ENCODE data around the gene RANBP10.
"Not testable (repeated sequence)": the region's sequence is repeated elsewhere in the genome, so short reads cannot be mapped to it uniquely, and the experiment has no call there.

The RANBP10 gene

DNA sequence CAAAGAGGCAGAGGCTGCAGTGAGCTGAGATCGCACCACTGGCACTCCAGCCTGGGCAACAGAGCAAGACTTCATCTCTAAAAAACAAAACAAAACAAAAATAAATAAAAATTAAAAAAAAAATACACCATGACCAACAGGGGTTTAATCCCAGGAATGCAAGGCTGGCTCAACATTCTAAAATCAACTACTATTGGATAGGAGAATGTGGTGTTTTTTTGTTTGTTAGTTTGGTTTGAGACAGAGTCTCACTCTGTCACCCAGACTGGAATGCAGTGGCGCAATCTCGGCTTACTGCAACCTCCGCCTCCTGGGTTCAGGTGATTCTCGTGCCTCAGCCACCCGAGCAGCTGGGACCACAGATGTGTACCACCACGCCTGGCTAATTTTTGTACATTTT is 107.1 kb downstream of the RANBP10 start:
- TF ChIP-seq, protein P1, sequence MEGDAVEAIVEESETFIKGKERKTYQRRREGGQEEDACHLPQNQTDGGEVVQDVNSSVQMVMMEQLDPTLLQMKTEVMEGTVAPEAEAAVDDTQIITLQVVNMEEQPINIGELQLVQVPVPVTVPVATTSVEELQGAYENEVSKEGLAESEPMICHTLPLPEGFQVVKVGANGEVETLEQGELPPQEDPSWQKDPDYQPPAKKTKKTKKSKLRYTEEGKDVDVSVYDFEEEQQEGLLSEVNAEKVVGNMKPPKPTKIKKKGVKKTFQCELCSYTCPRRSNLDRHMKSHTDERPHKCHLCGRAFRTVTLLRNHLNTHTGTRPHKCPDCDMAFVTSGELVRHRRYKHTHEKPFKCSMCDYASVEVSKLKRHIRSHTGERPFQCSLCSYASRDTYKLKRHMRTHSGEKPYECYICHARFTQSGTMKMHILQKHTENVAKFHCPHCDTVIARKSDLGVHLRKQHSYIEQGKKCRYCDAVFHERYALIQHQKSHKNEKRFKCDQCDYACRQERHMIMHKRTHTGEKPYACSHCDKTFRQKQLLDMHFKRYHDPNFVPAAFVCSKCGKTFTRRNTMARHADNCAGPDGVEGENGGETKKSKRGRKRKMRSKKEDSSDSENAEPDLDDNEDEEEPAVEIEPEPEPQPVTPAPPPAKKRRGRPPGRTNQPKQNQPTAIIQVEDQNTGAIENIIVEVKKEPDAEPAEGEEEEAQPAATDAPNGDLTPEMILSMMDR (IDR thresholded peaks at IDR 0.05; ENCODE audit: insufficient read depth, low read length, poor library complexity, severe bottlenecking): no peak
- Histone ChIP-seq H3K27me3 (ENCODE audit: low read length) (no peaks in the 10 kb centered on the region), H3K9ac (ENCODE audit: low read length) (no peak overlapping the region), H3K36me3 (ENCODE audit: low read length) (no peaks in the 10 kb centered on the region), H4K20me1 (ENCODE audit: low read depth, low read length) (no peaks in the 10 kb centered on the region), H3F3A (ENCODE audit: insufficient read depth) (0 out of 2 replicates have a peak, but pooled peaks cover 4% of the 10 kb centered on the region), H2AFZ (ENCODE audit: low read depth, low read length, severe bottlenecking) (no peak overlapping the region), H3K79me2 (ENCODE audit: insufficient read depth, low read length) (peaks cover 39% of the 10 kb centered on the region), H3K9me2 (replicated peaks; ENCODE audit: insufficient read depth, low read length) (no peaks in the 10 kb centered on the region), H3K4me3 (ENCODE audit: insufficient read depth, low read length, poor library complexity, severe bottlenecking) (no peak overlapping the region), H3K27ac (ENCODE audit: low read depth, low read length) (no peak overlapping the region), H3K9me3 (ENCODE audit: insufficient read depth, low read length) (no peaks in the 10 kb centered on the region), H3K4me2 (ENCODE audit: low read depth, low read length, poor library complexity, severe bottlenecking) (no peak overlapping the region)

DNA sequence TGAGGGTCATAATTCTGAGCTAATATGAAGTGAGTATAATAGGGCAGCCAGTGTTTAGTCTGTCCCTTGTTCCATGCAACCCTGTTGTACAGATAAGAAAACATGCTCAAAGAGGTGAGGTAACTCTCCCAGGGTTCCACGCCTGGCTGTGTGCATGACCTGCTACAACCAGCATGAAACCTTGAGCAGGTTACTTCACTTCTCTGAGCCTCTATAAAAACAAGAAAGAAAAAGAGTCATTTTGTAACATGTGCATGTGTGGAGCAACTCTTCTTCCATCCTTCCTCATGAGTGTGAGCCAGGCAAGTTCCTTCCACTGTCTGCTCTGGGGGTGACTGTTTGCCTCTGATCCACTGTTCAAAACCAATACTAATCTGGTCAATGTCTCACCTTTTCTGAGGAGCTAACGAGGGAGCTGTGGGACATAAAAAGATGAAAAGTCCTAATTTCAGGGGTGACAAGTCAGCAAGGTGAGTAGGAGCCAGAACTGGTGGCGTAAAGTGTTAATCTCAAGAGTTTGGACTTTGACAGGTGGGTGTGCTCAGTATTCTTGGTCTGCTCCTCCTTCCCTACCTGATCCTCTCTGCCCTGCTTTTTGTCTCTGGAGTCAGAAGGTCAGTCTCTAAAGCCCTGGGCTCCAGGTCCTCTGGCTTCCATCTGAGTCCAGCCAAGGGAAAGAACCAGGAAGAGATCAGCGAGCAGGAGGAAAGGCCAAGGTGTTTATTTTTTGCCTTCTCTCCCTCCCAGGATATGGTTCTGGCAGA is 108.8 kb downstream of the RANBP10 start:
- 0 out of 2 replicates have a peak, but pooled peaks cover 4% of the 10 kb centered on the region for H3F3A ChIP-seq (ENCODE audit: insufficient read depth)
- TF ChIP-seq, protein P1 (IDR thresholded peaks at IDR 0.05; ENCODE audit: insufficient read depth, low read length, poor library complexity, severe bottlenecking): no peak
- TF ChIP-seq EZH2phosphoT487 (conservative IDR thresholded peaks at IDR 0.05; ENCODE audit: low read length): no peak
- no peak overlapping the region for H2AFZ ChIP-seq (ENCODE audit: low read depth, low read length, severe bottlenecking)
- H3K27ac ChIP-seq (ENCODE audit: low read depth, low read length): no peak overlapping the region
- H3K9ac ChIP-seq (ENCODE audit: low read length): no peak overlapping the region
- H3K4me3 ChIP-seq (ENCODE audit: insufficient read depth, low read length, poor library complexity, severe bottlenecking): no peak overlapping the region
- H4K20me1 ChIP-seq (ENCODE audit: low read depth, low read length): no peaks in the 10 kb centered on the region
- H3K9me3 ChIP-seq (ENCODE audit: insufficient read depth, low read length): no peaks in the 10 kb centered on the region
- H3K27me3 ChIP-seq (ENCODE audit: low read length): no peaks in the 10 kb centered on the region
- H3K9me2 ChIP-seq (replicated peaks; ENCODE audit: insufficient read depth, low read length): no peaks in the 10 kb centered on the region
- no peak overlapping the region for H3K4me2 ChIP-seq (ENCODE audit: low read depth, low read length, poor library complexity, severe bottlenecking)
- no peaks in the 10 kb centered on the region for H3K36me3 ChIP-seq (ENCODE audit: low read length)
- H3K79me2 ChIP-seq (ENCODE audit: insufficient read depth, low read length): peaks cover 29% of the 10 kb centered on the region

DNA sequence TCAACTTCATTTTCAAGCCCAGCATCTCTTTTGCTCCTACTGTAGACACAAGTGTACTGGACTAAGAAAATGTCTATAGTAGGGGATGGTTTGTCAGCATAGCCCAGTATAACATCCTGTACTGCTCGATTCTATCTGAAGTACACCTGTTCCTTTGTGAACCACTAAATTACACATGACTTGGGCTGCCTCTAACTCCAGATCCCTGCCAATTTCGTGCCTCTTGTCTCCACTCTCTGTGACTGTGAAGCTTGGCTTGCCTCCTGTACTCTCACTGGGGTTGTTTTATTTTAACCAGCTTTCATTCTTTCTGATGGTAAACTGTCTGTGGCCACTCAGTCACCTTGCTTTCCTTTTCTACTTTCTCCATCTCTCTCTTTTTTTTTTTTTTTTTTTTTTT is 111.7 kb downstream of the RANBP10 start:
- Histone ChIP-seq H3K27ac (ENCODE audit: low read depth, low read length) (0 out of 2 replicates have a peak overlapping the region, but pooled peaks have one; percentile 23), H3K36me3 (ENCODE audit: low read length) (no peaks in the 10 kb centered on the region), H3K27me3 (ENCODE audit: low read length) (no peaks in the 10 kb centered on the region), H3K4me2 (ENCODE audit: low read depth, low read length, poor library complexity, severe bottlenecking) (no peak overlapping the region), H3F3A (ENCODE audit: insufficient read depth) (0 out of 2 replicates have a peak, but pooled peaks cover 4% of the 10 kb centered on the region), H2AFZ (ENCODE audit: low read depth, low read length, severe bottlenecking) (no peak overlapping the region), H4K20me1 (ENCODE audit: low read depth, low read length) (no peaks in the 10 kb centered on the region), H3K9me3 (ENCODE audit: insufficient read depth, low read length) (no peaks in the 10 kb centered on the region), H3K4me3 (ENCODE audit: insufficient read depth, low read length, poor library complexity, severe bottlenecking) (no peak overlapping the region), H3K9me2 (replicated peaks; ENCODE audit: insufficient read depth, low read length) (no peaks in the 10 kb centered on the region), H3K9ac (ENCODE audit: low read length) (no peak overlapping the region), H3K79me2 (ENCODE audit: insufficient read depth, low read length) (peaks cover 27% of the 10 kb centered on the region)
- TF ChIP-seq, protein P1 (IDR thresholded peaks at IDR 0.05; ENCODE audit: insufficient read depth, low read length, poor library complexity, severe bottlenecking): no peak
- TF ChIP-seq EZH2phosphoT487 (conservative IDR thresholded peaks at IDR 0.05; ENCODE audit: low read length): no peak

DNA sequence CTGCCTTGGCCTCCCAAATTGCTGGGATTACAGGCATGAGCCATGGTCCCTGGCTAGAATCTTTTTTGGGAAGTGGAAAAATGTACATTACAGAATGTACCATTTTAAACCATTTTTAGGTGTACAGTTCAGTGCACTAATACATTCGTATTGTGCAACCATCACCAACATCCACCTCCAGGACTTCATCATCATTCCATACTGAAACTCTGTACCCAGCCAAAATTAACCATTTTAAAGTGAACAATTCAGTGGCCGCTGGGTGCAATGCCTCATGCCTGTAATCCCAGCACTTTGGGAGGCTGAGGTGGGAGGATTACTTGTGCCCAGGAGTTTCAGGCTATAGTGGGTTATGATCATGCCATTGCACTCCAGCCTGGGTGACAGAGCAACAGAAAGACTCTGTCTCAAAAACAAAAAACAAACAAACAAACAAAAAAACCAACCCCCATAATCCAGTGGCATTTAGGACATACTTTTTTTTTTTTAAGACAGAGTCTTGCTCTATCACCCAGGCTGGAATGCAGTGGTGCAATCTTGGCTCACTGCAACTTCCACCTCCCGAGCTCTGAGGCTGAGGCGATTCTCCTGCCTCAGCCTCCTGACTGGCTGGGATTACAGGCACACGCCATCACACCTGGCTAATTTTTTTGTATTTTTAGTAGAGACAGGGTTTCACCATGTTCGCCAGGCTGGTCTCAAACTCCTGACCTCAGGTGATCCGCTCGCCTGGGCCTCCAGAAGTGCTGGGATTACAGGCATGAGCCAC is 112.7 kb downstream of the RANBP10 start:
- not testable (repeated sequence) for H3K27me3 ChIP-seq (ENCODE audit: low read length); H3K9ac ChIP-seq (ENCODE audit: low read length); H2AFZ ChIP-seq (ENCODE audit: low read depth, low read length, severe bottlenecking); H3K9me3 ChIP-seq (ENCODE audit: insufficient read depth, low read length); H3K4me3 ChIP-seq (ENCODE audit: insufficient read depth, low read length, poor library complexity, severe bottlenecking); H3F3A ChIP-seq (ENCODE audit: insufficient read depth); H4K20me1 ChIP-seq (ENCODE audit: low read depth, low read length); H3K9me2 ChIP-seq (replicated peaks; ENCODE audit: insufficient read depth, low read length); H3K36me3 ChIP-seq (ENCODE audit: low read length)
- peak overlapping the region; percentile 33 for H3K4me2 ChIP-seq (ENCODE audit: low read depth, low read length, poor library complexity, severe bottlenecking)
- H3K27ac ChIP-seq (ENCODE audit: low read depth, low read length): peak overlapping the region; percentile 38; the same call in 1 of the 2 replicates
- peaks cover 19% of the 10 kb centered on the region; the same call in 1 of the 2 replicates for H3K79me2 ChIP-seq (ENCODE audit: insufficient read depth, low read length)
